HL-60 (cell line): ENCODE measurements around the gene VPS13D.

Source experiments
- DNase-seq, 2 experiments: peaks; one replicate each; pipeline ENCODE4 v3.0.0-alpha.2; 2010 to 2020; ENCODE audit warnings: low read depth in 1 of 2, low spot score in 1 of 2
- H3K27ac ChIP-seq: fragments of 250-450 bp; sonication (Bioruptor Pico); replicated peaks from 2 replicates; pipeline ENCODE4 v1.5.1; 2020; ENCODE audit warnings: mild to moderate bottlenecking, moderate library complexity
- H3K27me3 ChIP-seq: fragments of 250-450 bp; sonication (Bioruptor Pico); 2 replicates; pipeline ENCODE4 v1.5.1; 2021; ENCODE audit warnings: mild to moderate bottlenecking, moderate library complexity; ENCODE audit not compliant: insufficient read depth, poor library complexity, severe bottlenecking
- H3K4me3 ChIP-seq: replicated peaks from 2 replicates; pipeline ENCODE4 v1.5.1; 2011; ENCODE audit warnings: mild to moderate bottlenecking, control low read depth, low read length; ENCODE audit not compliant: insufficient read depth
- GABPA ChIP-seq: IDR thresholded peaks from 2 replicates; pipeline ENCODE4 v1.6.1; 2012; ENCODE audit warnings: low read depth
- POLR2AphosphoS5 ChIP-seq: IDR thresholded peaks from 2 replicates; pipeline ENCODE4 v1.6.1; 2012; ENCODE audit warnings: low read depth
- SPI1 ChIP-seq: IDR thresholded peaks from 2 replicates; pipeline ENCODE4 v1.6.1; 2012; ENCODE audit warnings: low read depth, mild to moderate bottlenecking, borderline replicate concordance
- TF ChIP-seq, protein P1 (sequence below): IDR thresholded peaks from 2 replicates; pipeline ENCODE4 v1.6.1; 2012; ENCODE audit warnings: low read depth; ENCODE audit not compliant: insufficient replicate concordance
- TF ChIP-seq, protein P2 (sequence below): IDR thresholded peaks from one replicate; pipeline ENCODE4 v1.5.1; 2011; ENCODE audit warnings: low read length, control low read depth, inconsistent platforms; ENCODE audit not compliant: insufficient read depth

VPS13D gene

DNA sequence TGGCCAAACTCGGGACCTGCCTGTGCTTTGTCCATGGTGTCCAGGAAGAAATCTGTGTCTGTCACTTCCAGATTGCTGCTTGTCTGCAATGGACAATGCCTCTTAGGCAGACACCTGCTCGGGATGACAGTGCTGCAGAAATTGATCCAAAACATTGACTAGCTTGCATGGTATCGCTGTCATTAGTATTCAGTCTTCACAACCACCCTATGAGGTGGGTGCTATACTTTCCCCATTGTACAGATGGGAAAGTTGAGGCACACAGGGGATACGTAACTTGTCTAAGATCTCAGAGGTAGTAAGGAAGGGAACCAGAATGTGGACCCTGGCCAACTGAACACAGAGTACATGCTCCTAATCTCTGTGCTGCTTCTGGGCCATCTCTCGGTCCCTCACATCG, 249.5 kb downstream of the VPS13D start:
- no peaks in the 10 kb centered on the region for H3K27me3 ChIP-seq
- no peak overlapping the region for H3K27ac ChIP-seq
- H3K4me3 ChIP-seq, result no peak overlapping the region
- no peak for DNase-seq
- TF ChIP-seq, protein P1, sequence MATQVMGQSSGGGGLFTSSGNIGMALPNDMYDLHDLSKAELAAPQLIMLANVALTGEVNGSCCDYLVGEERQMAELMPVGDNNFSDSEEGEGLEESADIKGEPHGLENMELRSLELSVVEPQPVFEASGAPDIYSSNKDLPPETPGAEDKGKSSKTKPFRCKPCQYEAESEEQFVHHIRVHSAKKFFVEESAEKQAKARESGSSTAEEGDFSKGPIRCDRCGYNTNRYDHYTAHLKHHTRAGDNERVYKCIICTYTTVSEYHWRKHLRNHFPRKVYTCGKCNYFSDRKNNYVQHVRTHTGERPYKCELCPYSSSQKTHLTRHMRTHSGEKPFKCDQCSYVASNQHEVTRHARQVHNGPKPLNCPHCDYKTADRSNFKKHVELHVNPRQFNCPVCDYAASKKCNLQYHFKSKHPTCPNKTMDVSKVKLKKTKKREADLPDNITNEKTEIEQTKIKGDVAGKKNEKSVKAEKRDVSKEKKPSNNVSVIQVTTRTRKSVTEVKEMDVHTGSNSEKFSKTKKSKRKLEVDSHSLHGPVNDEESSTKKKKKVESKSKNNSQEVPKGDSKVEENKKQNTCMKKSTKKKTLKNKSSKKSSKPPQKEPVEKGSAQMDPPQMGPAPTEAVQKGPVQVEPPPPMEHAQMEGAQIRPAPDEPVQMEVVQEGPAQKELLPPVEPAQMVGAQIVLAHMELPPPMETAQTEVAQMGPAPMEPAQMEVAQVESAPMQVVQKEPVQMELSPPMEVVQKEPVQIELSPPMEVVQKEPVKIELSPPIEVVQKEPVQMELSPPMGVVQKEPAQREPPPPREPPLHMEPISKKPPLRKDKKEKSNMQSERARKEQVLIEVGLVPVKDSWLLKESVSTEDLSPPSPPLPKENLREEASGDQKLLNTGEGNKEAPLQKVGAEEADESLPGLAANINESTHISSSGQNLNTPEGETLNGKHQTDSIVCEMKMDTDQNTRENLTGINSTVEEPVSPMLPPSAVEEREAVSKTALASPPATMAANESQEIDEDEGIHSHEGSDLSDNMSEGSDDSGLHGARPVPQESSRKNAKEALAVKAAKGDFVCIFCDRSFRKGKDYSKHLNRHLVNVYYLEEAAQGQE, result no peak
- TF ChIP-seq, protein P2, sequence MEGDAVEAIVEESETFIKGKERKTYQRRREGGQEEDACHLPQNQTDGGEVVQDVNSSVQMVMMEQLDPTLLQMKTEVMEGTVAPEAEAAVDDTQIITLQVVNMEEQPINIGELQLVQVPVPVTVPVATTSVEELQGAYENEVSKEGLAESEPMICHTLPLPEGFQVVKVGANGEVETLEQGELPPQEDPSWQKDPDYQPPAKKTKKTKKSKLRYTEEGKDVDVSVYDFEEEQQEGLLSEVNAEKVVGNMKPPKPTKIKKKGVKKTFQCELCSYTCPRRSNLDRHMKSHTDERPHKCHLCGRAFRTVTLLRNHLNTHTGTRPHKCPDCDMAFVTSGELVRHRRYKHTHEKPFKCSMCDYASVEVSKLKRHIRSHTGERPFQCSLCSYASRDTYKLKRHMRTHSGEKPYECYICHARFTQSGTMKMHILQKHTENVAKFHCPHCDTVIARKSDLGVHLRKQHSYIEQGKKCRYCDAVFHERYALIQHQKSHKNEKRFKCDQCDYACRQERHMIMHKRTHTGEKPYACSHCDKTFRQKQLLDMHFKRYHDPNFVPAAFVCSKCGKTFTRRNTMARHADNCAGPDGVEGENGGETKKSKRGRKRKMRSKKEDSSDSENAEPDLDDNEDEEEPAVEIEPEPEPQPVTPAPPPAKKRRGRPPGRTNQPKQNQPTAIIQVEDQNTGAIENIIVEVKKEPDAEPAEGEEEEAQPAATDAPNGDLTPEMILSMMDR, result no peak

DNA sequence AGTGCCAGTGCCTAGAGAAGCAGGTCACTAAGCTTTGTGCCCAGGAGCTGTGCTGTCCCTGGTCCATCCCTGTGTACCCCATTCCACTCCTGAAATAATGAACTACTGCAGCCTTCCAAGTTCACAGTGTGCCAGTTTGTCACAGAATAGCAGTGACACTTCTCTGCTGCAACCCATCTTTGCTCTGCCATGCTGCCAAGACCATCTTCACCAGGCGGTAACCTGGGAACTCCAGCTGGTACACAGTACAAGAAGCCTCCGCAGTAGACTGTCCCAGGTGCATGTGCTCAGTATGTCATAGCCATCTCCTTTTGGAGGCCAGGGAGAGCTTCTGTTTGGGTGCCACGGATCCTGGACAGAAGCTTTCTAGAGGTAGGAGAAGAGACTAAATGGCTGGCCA, 250.2 kb downstream of the VPS13D start:
- Histone ChIP-seq H3K4me3 (no peak overlapping the region), H3K27ac (no peak overlapping the region), H3K27me3 (no peaks in the 10 kb centered on the region)
- TF ChIP-seq POLR2AphosphoS5 (no peak), GABPA (no peak), SPI1 (no peak)
- TF ChIP-seq, protein P1, result no peak
- TF ChIP-seq, protein P2, result no peak
- no peak for DNase-seq

DNA sequence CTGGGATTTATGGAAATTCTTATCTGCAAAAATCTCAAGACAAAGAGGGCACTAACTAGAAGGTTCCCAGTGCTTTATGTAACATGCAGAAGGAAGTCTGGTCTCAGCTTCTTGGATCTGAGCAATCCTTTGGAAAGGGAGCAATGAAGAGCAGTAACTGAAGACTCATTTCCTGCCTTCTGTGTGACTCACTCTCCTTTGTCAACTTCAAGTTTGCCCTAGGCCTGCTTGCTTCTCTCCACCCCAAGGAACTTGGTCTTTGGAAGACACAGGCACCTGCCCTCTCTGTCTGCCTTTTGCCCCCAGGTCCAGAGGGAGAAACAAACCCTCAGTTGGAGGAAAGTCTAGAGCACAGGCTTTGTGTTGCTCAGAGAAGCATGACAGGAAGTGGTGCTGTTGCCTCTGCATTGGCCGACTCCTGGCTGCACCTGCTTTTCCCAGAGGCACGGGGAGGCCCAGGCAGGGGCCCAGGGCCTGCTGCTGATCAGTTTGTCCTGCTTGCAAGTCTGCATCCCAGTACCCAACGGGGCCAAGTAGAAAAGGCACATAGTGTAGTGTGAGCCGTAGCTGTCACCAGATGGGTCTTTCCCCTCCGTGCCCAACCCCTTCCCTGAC, 251.0 kb downstream of the VPS13D start:
- TF ChIP-seq POLR2AphosphoS5 (no peak), GABPA (no peak), SPI1 (no peak)
- TF ChIP-seq, protein P2, result no peak
- TF ChIP-seq, protein P1, result no peak
- Histone ChIP-seq H3K27ac (no peak overlapping the region), H3K27me3 (no peaks in the 10 kb centered on the region), H3K4me3 (no peak overlapping the region)
- DNase-seq, result peak in 1 of 2 experiments; percentile 16
